ENCODE data around the gene SPR.

SPR gene

GRCh38 chr2:72931280-72931910, 44.2 kb downstream of the SPR start:
- DNase-seq (ENCODE audit: low read depth) = peak; percentile 51
- TF ChIP-seq CTCF (conservative IDR thresholded peaks at IDR 0.05; ENCODE audit: control insufficient read depth, insufficient read depth, low read depth, low read length) = no peak
- no peak overlapping the region for H3K4me3 ChIP-seq (ENCODE audit: control insufficient read depth, low read depth, low read length)

- no peak for TF ChIP-seq CTCF (conservative IDR thresholded peaks at IDR 0.05; ENCODE audit: control insufficient read depth, insufficient read depth, low read depth, low read length)
- H3K4me3 ChIP-seq (ENCODE audit: control insufficient read depth, low read depth, low read length) = no peak overlapping the region
- DNase-seq (ENCODE audit: low read depth) = peak; percentile 38
Observed at GRCh38 chr2:72932045-72932740, 45.0 kb downstream of the SPR start.

GRCh38 chr2:72932805-72933204, 45.6 kb downstream of the SPR start:
- H3K4me3 ChIP-seq (ENCODE audit: control insufficient read depth, low read depth, low read length) = no peak overlapping the region
- DNase-seq (ENCODE audit: low read depth) = no peak
- TF ChIP-seq CTCF (conservative IDR thresholded peaks at IDR 0.05; ENCODE audit: control insufficient read depth, insufficient read depth, low read depth, low read length) = no peak

- no peak overlapping the region for H3K4me3 ChIP-seq (ENCODE audit: control insufficient read depth, low read depth, low read length)
- no peak for TF ChIP-seq CTCF (conservative IDR thresholded peaks at IDR 0.05; ENCODE audit: control insufficient read depth, insufficient read depth, low read depth, low read length)
- no peak for DNase-seq (ENCODE audit: low read depth)
Observed at GRCh38 chr2:72933207-72933606, 46.0 kb downstream of the SPR start.

- no peak for DNase-seq (ENCODE audit: low read depth)
- no peak for TF ChIP-seq CTCF (conservative IDR thresholded peaks at IDR 0.05; ENCODE audit: control insufficient read depth, insufficient read depth, low read depth, low read length)
- H3K4me3 ChIP-seq (ENCODE audit: control insufficient read depth, low read depth, low read length) = no peak overlapping the region
Observed at GRCh38 chr2:72933646-72934151, 46.5 kb downstream of the SPR start.

GRCh38 chr2:72934683-72935610, 47.7 kb downstream of the SPR start:
- H3K4me3 ChIP-seq (ENCODE audit: control insufficient read depth, low read depth, low read length) = no peak overlapping the region
- peak; percentile 13 for TF ChIP-seq CTCF (conservative IDR thresholded peaks at IDR 0.05; ENCODE audit: control insufficient read depth, insufficient read depth, low read depth, low read length)
- DNase-seq (ENCODE audit: low read depth) = no peak
